ENCODE results near the gene LMO7.

LMO7 gene

GRCh38 chr13:75769141-75769905 is 133.2 kb downstream of the LMO7 start:
- TF ChIP-seq, protein P1, sequence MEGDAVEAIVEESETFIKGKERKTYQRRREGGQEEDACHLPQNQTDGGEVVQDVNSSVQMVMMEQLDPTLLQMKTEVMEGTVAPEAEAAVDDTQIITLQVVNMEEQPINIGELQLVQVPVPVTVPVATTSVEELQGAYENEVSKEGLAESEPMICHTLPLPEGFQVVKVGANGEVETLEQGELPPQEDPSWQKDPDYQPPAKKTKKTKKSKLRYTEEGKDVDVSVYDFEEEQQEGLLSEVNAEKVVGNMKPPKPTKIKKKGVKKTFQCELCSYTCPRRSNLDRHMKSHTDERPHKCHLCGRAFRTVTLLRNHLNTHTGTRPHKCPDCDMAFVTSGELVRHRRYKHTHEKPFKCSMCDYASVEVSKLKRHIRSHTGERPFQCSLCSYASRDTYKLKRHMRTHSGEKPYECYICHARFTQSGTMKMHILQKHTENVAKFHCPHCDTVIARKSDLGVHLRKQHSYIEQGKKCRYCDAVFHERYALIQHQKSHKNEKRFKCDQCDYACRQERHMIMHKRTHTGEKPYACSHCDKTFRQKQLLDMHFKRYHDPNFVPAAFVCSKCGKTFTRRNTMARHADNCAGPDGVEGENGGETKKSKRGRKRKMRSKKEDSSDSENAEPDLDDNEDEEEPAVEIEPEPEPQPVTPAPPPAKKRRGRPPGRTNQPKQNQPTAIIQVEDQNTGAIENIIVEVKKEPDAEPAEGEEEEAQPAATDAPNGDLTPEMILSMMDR (IDR thresholded peaks at IDR 0.05; ENCODE audit: insufficient read depth, low read length, missing control alignments) = no peak
- POLR2A ChIA-PET = no interaction called here
- H3K4me3 ChIP-seq (ENCODE audit: low read depth, low read length) = no peak overlapping the region
- DNase-seq (ENCODE audit: low read depth, low spot score) = no peak
- CTCF ChIA-PET = interaction anchor here (1.0 kb wide), 1 partner anchor 12 kb away, joined by 3 read pairs; no protein-coding TSS in a partner anchor

- ChIA-PET CTCF (no interaction called here), POLR2A (interaction anchor here (0.7 kb wide), 1 partner anchor 155 kb away, joined by 4 read pairs; no protein-coding TSS in a partner anchor)
- no peak overlapping the region for H3K4me3 ChIP-seq (ENCODE audit: low read depth, low read length)
- DNase-seq (ENCODE audit: low read depth, low spot score) = no peak
- TF ChIP-seq, protein P1 (IDR thresholded peaks at IDR 0.05; ENCODE audit: insufficient read depth, low read length, missing control alignments) = no peak
Observed at GRCh38 chr13:75770164-75770563, 134.0 kb downstream of the LMO7 start.

GRCh38 chr13:75770592-75771011 is 134.5 kb downstream of the LMO7 start:
- ChIA-PET CTCF (no interaction called here), POLR2A (interaction anchor here (0.6 to 0.7 kb wide), 2 partner anchors 155 to 344 kb away, joined by 4 read pairs; no protein-coding TSS in a partner anchor)
- no peak for DNase-seq (ENCODE audit: low read depth, low spot score)

DNA sequence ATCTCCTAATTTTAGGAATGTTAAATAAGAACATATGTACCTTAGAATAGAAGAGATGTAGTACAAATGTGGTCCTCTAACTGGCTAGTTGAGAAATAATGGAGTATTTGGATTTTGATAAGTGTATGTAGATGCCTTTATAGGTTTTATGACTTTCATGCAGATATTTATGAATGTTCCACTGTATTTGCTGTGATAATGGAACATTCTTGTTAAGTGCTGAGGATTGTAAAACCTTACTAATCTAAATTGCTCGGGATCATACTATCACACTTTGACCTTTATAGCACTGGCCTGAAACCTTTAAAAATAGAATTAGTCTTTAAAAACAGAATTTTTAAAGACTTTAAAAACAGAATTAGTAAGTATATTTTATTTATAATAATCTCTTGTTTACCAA is 135.1 kb downstream of the LMO7 start:
- TF ChIP-seq, protein P1 (IDR thresholded peaks at IDR 0.05; ENCODE audit: insufficient read depth, low read length, missing control alignments) = no peak
- no peak for DNase-seq (ENCODE audit: low read depth, low spot score)
- POLR2A ChIA-PET = interaction anchor here (0.6 kb wide), 1 partner anchor 345 kb away, joined by 4 read pairs; no protein-coding TSS in a partner anchor
- no peak overlapping the region for H3K4me3 ChIP-seq (ENCODE audit: low read depth, low read length)
- CTCF ChIA-PET = no interaction called here

More at GRCh38 chr13:75770592-75771011, 134.5 kb downstream of the LMO7 start:
- no peak overlapping the region for H3K4me3 ChIP-seq (ENCODE audit: low read depth, low read length)
- TF ChIP-seq, protein P1 (IDR thresholded peaks at IDR 0.05; ENCODE audit: insufficient read depth, low read length, missing control alignments) = no peak

DNA sequence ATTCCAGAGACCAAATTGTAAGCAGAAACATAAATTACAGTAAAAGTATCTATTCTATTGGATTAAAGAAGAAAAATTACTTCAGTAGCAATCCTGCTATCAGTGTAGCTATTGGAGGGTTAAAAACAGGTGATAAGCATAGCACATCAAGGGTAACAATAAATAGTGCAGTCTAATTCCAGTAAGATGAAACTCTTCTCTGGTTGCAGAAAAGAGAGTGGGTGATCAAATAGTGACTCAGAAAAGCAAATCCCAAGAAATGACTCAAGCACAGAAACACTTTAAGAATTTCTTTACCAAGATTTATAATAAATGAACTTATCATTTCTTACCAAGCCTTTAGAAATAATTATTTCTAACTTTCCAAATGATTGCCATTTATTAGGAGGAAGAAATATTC is 135.7 kb downstream of the LMO7 start:
- no peak for DNase-seq (ENCODE audit: low read depth, low spot score)
- TF ChIP-seq, protein P1 (IDR thresholded peaks at IDR 0.05; ENCODE audit: insufficient read depth, low read length, missing control alignments) = no peak
- ChIA-PET CTCF (no interaction called here), POLR2A (no interaction called here)
- no peak overlapping the region for H3K4me3 ChIP-seq (ENCODE audit: low read depth, low read length)

DNA sequence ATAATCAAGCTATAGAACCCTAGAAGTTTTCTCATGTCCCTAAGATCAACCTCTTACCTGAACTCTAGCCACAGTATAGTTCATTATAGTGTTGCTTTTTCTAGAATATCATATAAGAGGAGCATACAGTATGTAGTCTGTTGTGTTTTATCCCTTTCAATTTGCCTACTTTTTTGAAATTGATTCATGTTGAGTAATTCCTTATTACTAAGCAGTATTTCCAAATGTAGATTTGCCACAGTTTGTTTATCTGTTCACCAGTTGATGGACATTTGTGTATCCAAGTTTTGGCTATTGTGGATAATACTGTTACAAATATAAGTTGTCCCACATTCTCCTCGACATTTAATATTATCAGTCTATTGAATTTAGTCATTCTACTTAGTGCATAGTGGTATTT is 138.0 kb downstream of the LMO7 start:
- no peak overlapping the region for H3K4me3 ChIP-seq (ENCODE audit: low read depth, low read length)
- ChIA-PET CTCF (interaction anchor here (1.1 to 1.6 kb wide), 2 partner anchors 9 to 101 kb away, joined by 3 to 4 read pairs; no protein-coding TSS in a partner anchor), POLR2A (no interaction called here)
- DNase-seq (ENCODE audit: low read depth, low spot score) = no peak
- TF ChIP-seq, protein P1 (IDR thresholded peaks at IDR 0.05; ENCODE audit: insufficient read depth, low read length, missing control alignments) = no peak

All from AG04449 (cell line).